Measurements from ENCODE around the gene CFAP46.

DNA sequence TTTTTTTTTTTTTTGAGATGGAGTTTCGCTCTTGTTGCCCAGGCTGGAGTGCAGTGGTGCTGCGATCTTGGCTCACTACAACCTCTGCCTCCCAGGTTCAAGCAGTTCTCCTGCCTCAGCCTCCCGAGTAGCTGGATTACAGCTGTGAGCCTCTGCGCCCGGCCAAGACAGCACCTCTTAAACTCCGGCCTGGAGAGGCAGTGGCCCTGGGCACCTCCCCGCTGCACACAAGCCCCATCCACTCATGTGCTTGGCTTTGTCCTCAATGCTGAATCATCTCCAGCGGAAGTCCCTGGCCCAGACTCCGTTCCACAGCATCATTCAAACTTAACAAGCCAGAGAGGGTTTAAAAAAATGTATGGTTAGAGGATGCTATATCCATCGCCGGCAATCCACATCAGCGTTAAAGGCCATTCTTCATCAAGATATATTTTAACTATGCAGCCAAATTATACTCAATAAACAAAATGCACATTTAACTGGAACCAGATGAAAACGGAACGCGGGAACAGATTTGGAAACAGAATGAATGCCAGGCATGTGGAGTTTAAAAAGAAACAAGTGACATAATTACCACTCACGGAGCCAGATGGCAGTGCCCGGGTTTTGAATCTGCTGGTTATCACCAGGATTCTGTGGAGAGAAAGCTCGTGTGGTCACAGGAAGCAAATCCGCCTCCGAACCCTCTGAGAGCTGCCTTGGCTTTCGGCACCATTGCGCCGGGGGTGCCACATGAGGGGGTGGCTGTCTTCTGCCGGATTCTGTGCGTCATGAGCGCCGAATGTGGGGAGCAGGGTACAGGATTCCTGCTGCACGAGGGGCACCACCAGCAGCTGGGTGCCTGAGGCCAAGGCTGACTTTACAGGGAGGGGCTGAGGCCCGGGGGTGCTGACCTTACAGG is 45.6 kb upstream of the CFAP46 start:
- TF ChIP-seq POLR2A (IDR thresholded peaks at IDR 0.05; ENCODE audit: low read depth, low read length) (no peak), MYC (IDR thresholded peaks at IDR 0.05; ENCODE audit: insufficient read depth, insufficient read length, insufficient replicate concordance, low read length, severe bottlenecking) (no peak), NBN (IDR thresholded peaks at IDR 0.05) (no peak), ZNF274 (IDR thresholded peaks at IDR 0.05; ENCODE audit: insufficient read depth, insufficient read length) (no peak), PRDM15 (CRISPR knock-in tag; IDR thresholded peaks at IDR 0.05) (no peak), CTCF (IDR thresholded peaks at IDR 0.05 in 2 of 3, conservative IDR thresholded peaks at IDR 0.05 in 1 of 3; ENCODE audit: control insufficient read depth in 2 of 3, extremely low read depth in 1 of 3, insufficient read depth in 1 of 3, low read depth in 3 of 3, low read length in 3 of 3) (no peak), NRF1 (conservative IDR thresholded peaks at IDR 0.05; ENCODE audit: low read depth, low read length) (no peak), SREBF1 (IDR thresholded peaks at IDR 0.05; ENCODE audit: low read length) (no peak), ZNF384 (IDR thresholded peaks at IDR 0.05; ENCODE audit: borderline replicate concordance, low read depth, low read length) (no peak)
